GDM1 (cell line): ENCODE data around the gene NBPF10.
"Not testable (repeated sequence)": the region's sequence is repeated elsewhere in the genome, so short reads cannot be mapped to it uniquely, and the experiment has no call there.

Source experiments
- DNase-seq: peaks from one replicate; lab custom pipeline; 2025; lab: John Stamatoyannopoulos, UW

The NBPF10 gene, protein sequence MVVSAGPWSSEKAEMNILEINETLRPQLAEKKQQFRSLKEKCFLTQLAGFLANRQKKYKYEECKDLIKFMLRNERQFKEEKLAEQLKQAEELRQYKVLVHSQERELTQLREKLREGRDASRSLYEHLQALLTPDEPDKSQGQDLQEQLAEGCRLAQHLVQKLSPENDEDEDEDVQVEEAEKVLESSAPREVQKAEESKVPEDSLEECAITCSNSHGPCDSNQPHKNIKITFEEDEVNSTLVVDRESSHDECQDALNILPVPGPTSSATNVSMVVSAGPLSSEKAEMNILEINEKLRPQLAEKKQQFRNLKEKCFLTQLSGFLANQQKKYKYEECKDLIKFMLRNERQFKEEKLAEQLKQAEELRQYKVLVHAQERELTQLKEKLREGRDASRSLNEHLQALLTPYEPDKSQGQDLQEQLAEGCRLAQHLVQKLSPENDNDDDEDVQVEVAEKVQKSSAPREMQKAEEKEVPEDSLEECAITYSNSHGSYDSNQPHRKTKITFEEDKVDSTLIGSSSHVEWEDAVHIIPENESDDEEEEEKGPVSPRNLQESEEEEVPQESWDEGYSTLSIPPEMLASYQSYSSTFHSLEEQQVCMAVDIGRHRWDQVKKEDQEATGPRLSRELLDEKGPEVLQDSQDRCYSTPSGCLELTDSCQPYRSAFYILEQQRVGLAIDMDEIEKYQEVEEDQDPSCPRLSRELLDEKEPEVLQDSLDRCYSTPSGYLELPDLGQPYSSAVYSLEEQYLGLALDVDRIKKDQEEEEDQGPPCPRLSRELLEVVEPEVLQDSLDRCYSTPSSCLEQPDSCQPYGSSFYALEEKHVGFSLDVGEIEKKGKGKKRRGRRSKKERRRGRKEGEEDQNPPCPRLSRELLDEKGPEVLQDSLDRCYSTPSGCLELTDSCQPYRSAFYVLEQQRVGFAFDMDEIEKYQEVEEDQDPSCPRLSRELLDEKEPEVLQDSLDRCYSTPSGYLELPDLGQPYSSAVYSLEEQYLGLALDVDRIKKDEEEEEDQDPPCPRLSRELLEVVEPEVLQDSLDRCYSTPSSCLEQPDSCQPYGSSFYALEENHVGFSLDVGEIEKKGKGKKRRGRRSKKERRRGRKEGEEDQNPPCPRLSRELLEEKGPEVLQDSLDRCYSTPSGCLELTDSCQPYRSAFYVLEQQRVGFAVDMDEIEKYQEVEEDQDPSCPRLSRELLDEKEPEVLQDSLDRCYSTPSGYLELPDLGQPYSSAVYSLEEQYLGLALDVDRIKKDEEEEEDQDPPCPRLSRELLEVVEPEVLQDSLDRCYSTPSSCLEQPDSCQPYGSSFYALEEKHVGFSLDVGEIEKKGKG (N-terminal part only)

DNA sequence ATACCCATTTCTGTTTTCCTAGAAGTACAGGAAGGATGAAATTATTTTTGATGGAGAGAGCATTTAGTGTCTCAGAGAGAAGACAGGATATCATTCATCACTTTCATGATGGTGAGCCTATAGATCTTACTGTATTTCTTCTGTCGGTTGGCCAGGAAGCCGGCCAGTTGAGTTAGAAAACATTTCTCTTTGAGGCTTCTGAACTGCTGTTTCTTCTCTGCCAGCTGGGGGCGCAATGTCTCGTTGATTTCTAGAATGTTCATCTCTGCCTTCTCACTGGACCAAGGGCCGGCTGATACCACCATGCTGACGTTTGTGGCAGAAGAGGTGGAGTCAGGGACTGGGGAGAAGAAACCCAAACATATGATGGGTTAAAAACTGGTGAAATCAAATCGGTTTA is at the start of gene NBPF10:
TSS of gene NBPF10 (minus strand) at position 340 of the 400 bp plus-strand sequence. CDS start at position 305, 35 bp downstream.
- DNase-seq = not testable (repeated sequence)

DNA sequence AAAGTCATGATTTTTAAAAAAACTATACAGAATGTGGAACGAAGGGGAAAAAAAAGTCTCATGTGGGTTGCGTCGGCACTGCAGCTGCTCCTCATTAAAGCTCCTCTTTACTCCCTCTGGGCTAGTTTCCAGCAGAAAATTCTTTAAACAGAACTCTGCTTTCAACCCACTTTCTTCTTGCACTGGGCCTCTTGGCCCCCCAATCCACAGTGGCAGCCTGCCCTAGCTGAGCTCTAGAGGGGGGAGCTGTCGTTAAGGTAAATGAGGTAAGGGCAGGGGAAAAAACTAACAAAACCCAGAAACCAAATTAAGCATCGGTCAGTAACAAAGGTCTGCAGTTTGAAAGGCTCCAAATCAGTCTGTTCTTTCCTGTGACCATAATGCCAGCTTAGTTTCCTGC is 29.9 kb upstream of the NBPF10 start:
- DNase-seq = not testable (repeated sequence)

DNA sequence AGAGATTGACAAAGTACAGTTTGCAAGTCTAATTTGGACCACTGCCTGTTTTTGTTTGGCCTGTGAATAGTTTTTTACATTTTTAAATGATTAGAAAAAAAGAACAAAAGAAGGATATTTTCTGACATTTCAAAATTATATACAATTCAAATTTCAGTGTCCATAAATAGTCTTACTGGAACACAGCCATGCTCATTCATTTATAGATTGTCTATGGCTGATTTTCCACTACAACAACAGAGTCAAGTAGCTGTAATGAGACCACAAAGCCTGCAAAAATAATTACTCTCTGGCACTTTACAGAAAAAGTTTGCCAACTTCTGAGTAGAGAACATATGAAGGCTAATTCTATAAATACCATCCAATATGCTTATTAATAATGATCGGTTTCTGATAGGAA is 23.1 kb upstream of the NBPF10 start:
- not testable (repeated sequence) for DNase-seq

DNA sequence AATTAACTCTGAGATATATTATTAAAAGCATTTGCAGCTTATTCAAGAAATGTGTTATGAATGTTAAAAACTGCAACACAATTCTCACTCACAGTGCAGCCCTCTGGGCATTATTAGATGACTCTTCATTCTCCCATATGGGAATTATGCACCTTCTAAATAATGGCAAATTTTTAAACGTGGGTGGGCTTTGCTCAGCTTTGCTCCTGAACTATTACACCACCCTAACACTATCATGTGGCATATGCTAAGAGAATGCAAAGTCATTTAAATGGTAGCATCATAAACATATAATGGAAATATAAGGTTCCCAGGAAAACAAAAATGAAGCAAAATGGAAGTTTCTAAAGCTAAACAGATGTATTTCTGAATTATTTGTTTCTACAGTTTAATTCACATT is 22.7 kb upstream of the NBPF10 start:
- DNase-seq = not testable (repeated sequence)
